Tibial nerve (tissue), 4 donors: Measurements from ENCODE around the gene DCAF11.

Source experiments
- CTCF ChIP-seq, 5 experiments: fragments of 200-600 bp in 3 of 5; fragments of 450-650 bp in 2 of 5; sonication (generic) in 3 of 5; IDR thresholded peaks; one replicate each; pipeline ENCODE4 v1.5.1; 2016 to 2019; ENCODE audit warnings: antibody characterized with exemption in 5 of 5, mild to moderate bottlenecking in 3 of 5, moderate library complexity in 2 of 5
- EP300 ChIP-seq, 2 donors: sonication (generic); formaldehyde crosslinking; IDR thresholded peaks; one replicate each; pipeline ENCODE4 v1.6.1; 2017; ENCODE audit warnings: antibody characterized with exemption in 2 of 2, mild to moderate bottlenecking in 1 of 2
- POLR2A ChIP-seq, 2 donors: fragments of 450-650 bp; IDR thresholded peaks; one replicate each; pipeline ENCODE4 v1.6.1; 2017; ENCODE audit warnings: antibody characterized with exemption in 2 of 2, mild to moderate bottlenecking in 2 of 2, moderate library complexity in 2 of 2

GRCh38 chr14:24072436-24072835 lies 42.1 kb upstream of the DCAF11 start:
- no peak for TF ChIP-seq CTCF (IDR thresholded peaks at IDR 0.05)
- TF ChIP-seq POLR2A (IDR thresholded peaks at IDR 0.05): no peak
- TF ChIP-seq EP300 (IDR thresholded peaks at IDR 0.05): no peak
